Suprapubic skin (tissue), 4 donors: ENCODE data around the gene SOS1.

Source experiments
- POLR2A ChIP-seq, 2 donors: fragments of 450-650 bp; IDR thresholded peaks; one replicate each; pipeline ENCODE4 v1.6.1; 2017; ENCODE audit warnings: antibody characterized with exemption in 2 of 2, mild to moderate bottlenecking in 2 of 2, moderate library complexity in 2 of 2
- POLR2AphosphoS5 ChIP-seq, 3 donors: sonication (generic); formaldehyde crosslinking; IDR thresholded peaks; one replicate each; pipeline ENCODE4 v1.6.1; 2017; ENCODE audit warnings: antibody characterized with exemption in 3 of 3
- TF ChIP-seq, protein P1 (sequence below), 2 donors: fragments of 200-600 bp in 1 of 2; fragments of 450-650 bp in 1 of 2; sonication (generic) in 1 of 2; IDR thresholded peaks; one replicate each; pipeline ENCODE4 v1.5.1; 2016 to 2019; ENCODE audit warnings: antibody characterized with exemption in 2 of 2, mild to moderate bottlenecking in 1 of 2, moderate library complexity in 1 of 2

DNA sequence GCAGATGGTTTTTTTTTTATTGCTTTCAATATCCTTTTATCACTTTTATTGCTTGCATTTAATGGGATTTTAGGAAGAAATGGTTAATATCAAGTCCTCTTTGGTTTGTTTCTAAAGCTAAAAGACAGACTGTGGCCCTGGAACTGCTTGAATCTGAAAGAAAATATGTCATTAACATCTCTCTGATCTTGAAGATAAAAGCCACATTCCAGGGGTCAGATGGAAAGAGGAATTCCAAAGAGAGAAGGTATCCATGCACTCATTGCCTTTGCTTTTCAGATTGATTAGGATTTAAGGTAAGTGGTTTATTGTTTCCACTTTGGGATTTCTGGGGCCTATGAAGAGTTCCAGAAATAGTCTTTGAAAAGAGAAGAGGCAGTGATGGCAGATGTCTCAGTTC, 177.1 kb downstream of the SOS1 start:
- TF ChIP-seq POLR2A (IDR thresholded peaks at IDR 0.05): no peak
- TF ChIP-seq, protein P1, sequence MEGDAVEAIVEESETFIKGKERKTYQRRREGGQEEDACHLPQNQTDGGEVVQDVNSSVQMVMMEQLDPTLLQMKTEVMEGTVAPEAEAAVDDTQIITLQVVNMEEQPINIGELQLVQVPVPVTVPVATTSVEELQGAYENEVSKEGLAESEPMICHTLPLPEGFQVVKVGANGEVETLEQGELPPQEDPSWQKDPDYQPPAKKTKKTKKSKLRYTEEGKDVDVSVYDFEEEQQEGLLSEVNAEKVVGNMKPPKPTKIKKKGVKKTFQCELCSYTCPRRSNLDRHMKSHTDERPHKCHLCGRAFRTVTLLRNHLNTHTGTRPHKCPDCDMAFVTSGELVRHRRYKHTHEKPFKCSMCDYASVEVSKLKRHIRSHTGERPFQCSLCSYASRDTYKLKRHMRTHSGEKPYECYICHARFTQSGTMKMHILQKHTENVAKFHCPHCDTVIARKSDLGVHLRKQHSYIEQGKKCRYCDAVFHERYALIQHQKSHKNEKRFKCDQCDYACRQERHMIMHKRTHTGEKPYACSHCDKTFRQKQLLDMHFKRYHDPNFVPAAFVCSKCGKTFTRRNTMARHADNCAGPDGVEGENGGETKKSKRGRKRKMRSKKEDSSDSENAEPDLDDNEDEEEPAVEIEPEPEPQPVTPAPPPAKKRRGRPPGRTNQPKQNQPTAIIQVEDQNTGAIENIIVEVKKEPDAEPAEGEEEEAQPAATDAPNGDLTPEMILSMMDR (IDR thresholded peaks at IDR 0.05): no peak
- no peak for TF ChIP-seq POLR2AphosphoS5 (IDR thresholded peaks at IDR 0.05)
